Measurements from ENCODE around the gene CMSS1.

GRCh38 chr3:100003609-100004503 lies 186.2 kb downstream of the CMSS1 start:
- TF ChIP-seq CTCF (IDR thresholded peaks at IDR 0.05) = no peak
- no peak for TF ChIP-seq EP300 (IDR thresholded peaks at IDR 0.05)
